A673 (cell line): ENCODE results near the gene CYP8B1.

ENCODE experiments used
- EZH2 ChIP-seq: fragments of 200-600 bp; sonication (generic); IDR thresholded peaks from 2 replicates; pipeline ENCODE4 v1.6.1; 2017; ENCODE audit warnings: borderline replicate concordance, low read depth, mild to moderate bottlenecking, mixed read lengths, antibody characterized with exemption, low read length; ENCODE audit not compliant: poor library complexity, severe bottlenecking
- TF ChIP-seq, protein P1 (sequence below): fragments of 300-800, 200-600 bp; sonication (generic); conservative IDR thresholded peaks from 2 replicates; pipeline ENCODE4 v1.5.1; 2017; ENCODE audit warnings: low read depth, mild to moderate bottlenecking, antibody characterized with exemption, low read length, moderate library complexity, mixed read lengths

DNA sequence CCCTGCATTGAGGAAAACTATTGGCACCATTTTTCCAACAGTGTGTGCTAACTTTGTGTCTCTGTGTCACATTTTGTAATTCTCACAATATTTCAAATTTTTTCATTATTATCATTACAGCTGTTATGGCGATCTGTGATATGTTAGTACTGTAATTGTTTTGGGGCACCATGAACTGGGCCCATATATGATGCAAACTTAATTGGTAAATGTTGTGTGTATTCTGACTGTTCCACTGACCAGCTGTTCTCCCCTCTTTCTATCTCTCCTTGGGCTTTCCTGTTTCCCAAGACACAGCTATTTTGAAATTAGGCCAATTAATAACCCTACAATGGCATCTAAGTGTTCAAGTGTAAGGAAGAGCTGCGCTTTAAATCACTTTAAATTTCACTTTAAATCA, 2.2 kb upstream of the CYP8B1 start:
- no peak for TF ChIP-seq EZH2
- TF ChIP-seq, protein P1, sequence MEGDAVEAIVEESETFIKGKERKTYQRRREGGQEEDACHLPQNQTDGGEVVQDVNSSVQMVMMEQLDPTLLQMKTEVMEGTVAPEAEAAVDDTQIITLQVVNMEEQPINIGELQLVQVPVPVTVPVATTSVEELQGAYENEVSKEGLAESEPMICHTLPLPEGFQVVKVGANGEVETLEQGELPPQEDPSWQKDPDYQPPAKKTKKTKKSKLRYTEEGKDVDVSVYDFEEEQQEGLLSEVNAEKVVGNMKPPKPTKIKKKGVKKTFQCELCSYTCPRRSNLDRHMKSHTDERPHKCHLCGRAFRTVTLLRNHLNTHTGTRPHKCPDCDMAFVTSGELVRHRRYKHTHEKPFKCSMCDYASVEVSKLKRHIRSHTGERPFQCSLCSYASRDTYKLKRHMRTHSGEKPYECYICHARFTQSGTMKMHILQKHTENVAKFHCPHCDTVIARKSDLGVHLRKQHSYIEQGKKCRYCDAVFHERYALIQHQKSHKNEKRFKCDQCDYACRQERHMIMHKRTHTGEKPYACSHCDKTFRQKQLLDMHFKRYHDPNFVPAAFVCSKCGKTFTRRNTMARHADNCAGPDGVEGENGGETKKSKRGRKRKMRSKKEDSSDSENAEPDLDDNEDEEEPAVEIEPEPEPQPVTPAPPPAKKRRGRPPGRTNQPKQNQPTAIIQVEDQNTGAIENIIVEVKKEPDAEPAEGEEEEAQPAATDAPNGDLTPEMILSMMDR: no peak
